Keratinocyte (primary cell): ENCODE measurements around the gene P3H2. TPM values are rescaled to one million over a fixed set of nuclear protein-coding genes. Genes with fewer than 3 reads are reported as not detected.
A peak's percentile ranks its signal among the peaks of the same experiment; 100 is the strongest.

Experiments used
- DNase-seq: peaks from one replicate; pipeline ENCODE4 v3.0.0-alpha.2; 2011; ENCODE audit warnings: low read depth, missing footprints, low spot score
- FAIRE-seq: peaks from 2 replicates; lab custom pipeline; 2011; peaks lifted over from hg19 to GRCh38; lab: Jason Lieb, UNC
- H2AFZ ChIP-seq: 2 replicates; pipeline ENCODE4 v1.6.0; 2012; ENCODE audit warnings: low read length, control low read depth, inconsistent platforms; ENCODE audit not compliant: control insufficient read depth
- H3K27ac ChIP-seq: 2 replicates; pipeline ENCODE4 v1.5.1; 2011; ENCODE audit warnings: low read length; ENCODE audit not compliant: control insufficient read depth, insufficient read depth
- H3K27me3 ChIP-seq: 3 replicates; pipeline ENCODE4 v1.6.0; 2011; ENCODE audit warnings: low read length; ENCODE audit not compliant: control insufficient read depth, insufficient read depth; ENCODE audit errors: extremely low read depth
- H3K36me3 ChIP-seq, 2 experiments: 2 replicates in 1 of 2; 3 replicates in 1 of 2; pipeline ENCODE4 v1.5.1; 2011; ENCODE audit warnings: low read length in 2 of 2, mild to moderate bottlenecking in 1 of 2; ENCODE audit not compliant: control insufficient read depth in 2 of 2, insufficient read depth in 2 of 2; ENCODE audit errors: extremely low read depth in 1 of 2
- H3K4me1 ChIP-seq: 3 replicates; pipeline ENCODE4 v1.5.1; 2011; ENCODE audit warnings: low read length; ENCODE audit not compliant: control insufficient read depth, insufficient read depth; ENCODE audit errors: extremely low read depth
- H3K4me2 ChIP-seq: 3 replicates; pipeline ENCODE4 v1.6.0; 2011; ENCODE audit warnings: low read depth, low read length; ENCODE audit not compliant: control insufficient read depth, insufficient read depth; ENCODE audit errors: extremely low read depth
- H3K4me3 ChIP-seq, 3 experiments: fragments of 200-600 bp in 1 of 3; sonication (generic) in 1 of 3; 2 replicates in 2 of 3; 3 replicates in 1 of 3; pipeline ENCODE4 v1.5.1; 2011 to 2016; ENCODE audit warnings: low read length in 3 of 3, mild to moderate bottlenecking in 3 of 3, control low read depth in 2 of 3, inconsistent platforms in 1 of 3, low read depth in 1 of 3, mixed read lengths in 1 of 3, mixed run types in 1 of 3, moderate library complexity in 1 of 3; ENCODE audit not compliant: control insufficient read depth in 2 of 3, insufficient read depth in 2 of 3; ENCODE audit errors: extremely low read depth in 1 of 3
- H3K79me2 ChIP-seq: 2 replicates; pipeline ENCODE4 v1.6.0; 2012; ENCODE audit warnings: low read length; ENCODE audit not compliant: control insufficient read depth, insufficient read depth
- H3K9ac ChIP-seq: 3 replicates; pipeline ENCODE4 v1.6.0; 2011; ENCODE audit warnings: low read length; ENCODE audit not compliant: control insufficient read depth, insufficient read depth; ENCODE audit errors: extremely low read depth
- H3K9me1 ChIP-seq: 3 replicates; pipeline ENCODE4 v1.6.0; 2011; ENCODE audit warnings: low read length; ENCODE audit not compliant: control insufficient read depth, insufficient read depth; ENCODE audit errors: extremely low read depth
- H3K9me3 ChIP-seq: 2 replicates; pipeline ENCODE4 v1.5.1; 2012; ENCODE audit warnings: low read depth, low read length; ENCODE audit not compliant: control insufficient read depth
- H4K20me1 ChIP-seq: 3 replicates; pipeline ENCODE4 v1.6.0; 2011; ENCODE audit warnings: low read length; ENCODE audit not compliant: control insufficient read depth, insufficient read depth; ENCODE audit errors: extremely low read depth
- EZH2 ChIP-seq: IDR thresholded peaks from one replicate; pipeline ENCODE4 v1.6.1; 2012; ENCODE audit warnings: inconsistent platforms, mild to moderate bottlenecking, low read length, moderate library complexity
- dilution Hi-C: fragments of 300-500 bp; cut with MboI; formaldehyde crosslinking; loops from one replicate; pipeline ENCODE4 v1.7.0; 2020; ENCODE audit warnings: low sequenced_read_pairs; ENCODE audit not compliant: extremely low pct_ligation_motif_present
- polyA plus RNA-seq, 5 experiments: library from polyadenylated mRNA; depleted of rRNA in 3 of 5; stranded (reverse) in 3 of 5; stranded (forward) in 1 of 5; unstranded in 1 of 5; fragments of >200 nt; gene quantifications; 1 replicate in 1 of 5; 2 replicates in 3 of 5; 3 replicates in 1 of 5; pipeline versions ENCODE4 v1.2.1 to v1.2.3, GENCODE V29; 2011 to 2012; ENCODE audit warnings: missing spikeins in 2 of 5, low read depth in 1 of 5, low replicate concordance in 1 of 5
- TF ChIP-seq, protein P1 (sequence below), 3 experiments: IDR thresholded peaks in 1 of 3; conservative IDR thresholded peaks in 1 of 3; optimal IDR thresholded peaks in 1 of 3; 2 replicates in 2 of 3; 3 replicates in 1 of 3; pipeline versions ENCODE3 to v1.5.1; 2011; ENCODE audit warnings: low read length in 3 of 3, mild to moderate bottlenecking in 3 of 3, moderate library complexity in 2 of 3, control low read depth in 1 of 3, inconsistent platforms in 1 of 3; ENCODE audit not compliant: insufficient read depth in 2 of 3; ENCODE audit errors: extremely low read depth in 1 of 3

Gene P3H2
- polyA plus RNA-seq, 1 donor (not counting 4 experiments of a cell fraction or from before 2014, with no cell fraction given), result 115 TPM

DNA sequence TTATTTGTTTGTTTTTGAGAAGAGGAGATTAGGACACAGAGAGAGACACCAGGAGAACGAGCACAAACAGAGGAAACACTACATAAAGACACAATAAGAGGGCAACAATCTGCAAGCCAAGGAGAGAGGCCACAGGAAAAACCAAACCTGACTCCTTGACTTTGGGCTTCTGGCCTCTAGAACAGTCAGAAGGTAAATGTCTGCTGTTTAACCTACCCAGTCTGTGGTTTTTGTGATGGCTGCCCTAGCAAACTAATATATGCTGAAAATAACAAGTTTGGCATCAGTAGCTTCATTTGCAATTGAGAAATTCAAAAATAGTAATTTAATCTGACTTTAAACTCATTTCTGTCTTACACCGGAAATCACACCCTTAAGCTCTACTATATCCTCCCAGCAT, 110.2 kb downstream of the P3H2 start:
- no peak overlapping the region for H3K4me3 ChIP-seq
- FAIRE-seq, result peak; percentile 26
- H3K4me1 ChIP-seq, result peaks cover 42% of the 10 kb centered on the region
- no peak for TF ChIP-seq EZH2
- TF ChIP-seq, protein P1, sequence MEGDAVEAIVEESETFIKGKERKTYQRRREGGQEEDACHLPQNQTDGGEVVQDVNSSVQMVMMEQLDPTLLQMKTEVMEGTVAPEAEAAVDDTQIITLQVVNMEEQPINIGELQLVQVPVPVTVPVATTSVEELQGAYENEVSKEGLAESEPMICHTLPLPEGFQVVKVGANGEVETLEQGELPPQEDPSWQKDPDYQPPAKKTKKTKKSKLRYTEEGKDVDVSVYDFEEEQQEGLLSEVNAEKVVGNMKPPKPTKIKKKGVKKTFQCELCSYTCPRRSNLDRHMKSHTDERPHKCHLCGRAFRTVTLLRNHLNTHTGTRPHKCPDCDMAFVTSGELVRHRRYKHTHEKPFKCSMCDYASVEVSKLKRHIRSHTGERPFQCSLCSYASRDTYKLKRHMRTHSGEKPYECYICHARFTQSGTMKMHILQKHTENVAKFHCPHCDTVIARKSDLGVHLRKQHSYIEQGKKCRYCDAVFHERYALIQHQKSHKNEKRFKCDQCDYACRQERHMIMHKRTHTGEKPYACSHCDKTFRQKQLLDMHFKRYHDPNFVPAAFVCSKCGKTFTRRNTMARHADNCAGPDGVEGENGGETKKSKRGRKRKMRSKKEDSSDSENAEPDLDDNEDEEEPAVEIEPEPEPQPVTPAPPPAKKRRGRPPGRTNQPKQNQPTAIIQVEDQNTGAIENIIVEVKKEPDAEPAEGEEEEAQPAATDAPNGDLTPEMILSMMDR (optimal IDR thresholded peaks at IDR 0.05 in 1 of 3, IDR thresholded peaks at IDR 0.05 in 1 of 3, conservative IDR thresholded peaks at IDR 0.05 in 1 of 3; ENCODE audit: extremely low read depth in 1 of 3, insufficient read depth in 2 of 3, low read length in 3 of 3), result no peak
- no peaks in the 10 kb centered on the region for H3K27me3 ChIP-seq
- H2AFZ ChIP-seq, result no peak overlapping the region
- no peaks in the 10 kb centered on the region for H3K9me1 ChIP-seq
- H3K36me3 ChIP-seq, result no peaks in the 10 kb centered on the region
- no peak overlapping the region for H3K9ac ChIP-seq
- dilution Hi-C loops, result no loop called here
- no peaks in the 10 kb centered on the region for H3K9me3 ChIP-seq
- DNase-seq, result no peak
- no peak overlapping the region for H3K27ac ChIP-seq
- no peaks in the 10 kb centered on the region for H4K20me1 ChIP-seq
- H3K4me2 ChIP-seq, result no peak overlapping the region
- H3K79me2 ChIP-seq, result peaks cover 6% of the 10 kb centered on the region

DNA sequence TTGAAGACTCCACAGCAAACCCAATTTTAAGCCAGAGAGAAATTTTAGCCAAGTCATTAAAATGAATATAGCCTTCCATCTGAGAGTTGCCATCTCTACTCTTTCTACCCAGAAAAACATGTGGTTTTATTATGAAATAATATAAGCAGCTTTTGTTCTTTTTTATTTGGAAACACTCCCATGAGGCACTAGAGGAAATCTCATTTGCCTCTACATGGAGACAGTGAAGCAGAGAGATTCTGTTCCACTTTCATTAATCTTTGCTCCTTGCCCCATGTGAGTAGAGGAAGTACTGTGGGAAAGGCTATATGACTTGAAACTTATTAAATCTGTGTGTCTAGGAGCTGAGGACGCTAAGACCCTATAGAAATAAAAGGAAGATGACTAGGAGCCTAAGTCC, 111.1 kb downstream of the P3H2 start:
- DNase-seq, result no peak
- Histone ChIP-seq H3K36me3 (no peaks in the 10 kb centered on the region), H3K9ac (no peak overlapping the region), H3K9me3 (no peaks in the 10 kb centered on the region), H4K20me1 (no peaks in the 10 kb centered on the region), H2AFZ (no peak overlapping the region), H3K27me3 (no peaks in the 10 kb centered on the region), H3K9me1 (no peaks in the 10 kb centered on the region), H3K27ac (no peak overlapping the region), H3K4me2 (no peak overlapping the region), H3K79me2 (peaks cover 6% of the 10 kb centered on the region), H3K4me3 (no peak overlapping the region), H3K4me1 (peaks cover 34% of the 10 kb centered on the region)
- no peak for TF ChIP-seq EZH2
- TF ChIP-seq, protein P1 (optimal IDR thresholded peaks at IDR 0.05 in 1 of 3, IDR thresholded peaks at IDR 0.05 in 1 of 3, conservative IDR thresholded peaks at IDR 0.05 in 1 of 3; ENCODE audit: extremely low read depth in 1 of 3, insufficient read depth in 2 of 3, low read length in 3 of 3), result no peak
- dilution Hi-C loops, result no loop called here
- no peak for FAIRE-seq
